Neural crest cell (in vitro differentiated cells): Measurements from ENCODE around the gene GUCY1A2. TPM values are rescaled to one million over a fixed set of nuclear protein-coding genes. Genes with fewer than 3 reads are reported as not detected.

Source experiments
- DNase-seq: peaks from one replicate; pipeline ENCODE4 v3.0.0; 2021; ENCODE audit warnings: low read depth, mixed read lengths, low spot score
- H3K27ac Mint-ChIP-seq: one replicate; pipeline ENCODE4 v1.8.0; 2021; ENCODE audit warnings: mild to moderate bottlenecking, mixed read lengths; ENCODE audit not compliant: unreplicated experiment
- H3K27me3 Mint-ChIP-seq: 2 replicates; pipeline ENCODE4 v1.8.0; 2021; ENCODE audit warnings: low read depth, mild to moderate bottlenecking, mixed read lengths
- H3K36me3 Mint-ChIP-seq: 2 replicates; pipeline ENCODE4 v1.8.0; 2021; ENCODE audit warnings: low read depth, mild to moderate bottlenecking, mixed read lengths
- H3K4me1 Mint-ChIP-seq: 2 replicates; pipeline ENCODE4 v1.8.0; 2021; ENCODE audit warnings: mixed read lengths
- H3K4me3 Mint-ChIP-seq: one replicate; pipeline ENCODE4 v1.8.0; 2021; ENCODE audit warnings: mild to moderate bottlenecking, mixed read lengths
- H3K9me3 Mint-ChIP-seq: 2 replicates; pipeline ENCODE4 v1.8.0; 2021; ENCODE audit warnings: mixed read lengths
- total RNA-seq: library from RNA; stranded (reverse); gene quantifications from 2 replicates; pipeline ENCODE4 v1.2.1, GENCODE V29; 2021
- TF ChIP-seq, protein P1 (sequence below): fragments of 200-600 bp; sonication (generic); conservative IDR thresholded peaks from 2 replicates; pipeline ENCODE4 v1.5.0; 2021; ENCODE audit warnings: antibody characterized with exemption, mild to moderate bottlenecking

GUCY1A2 gene
- total RNA-seq, 1 donor from 2014 or later, result 4.0 TPM

GRCh38 chr11:106818443-106818842 lies 199.8 kb downstream of the GUCY1A2 start:
- no peaks in the 10 kb centered on the region for H3K9me3 Mint-ChIP-seq
- no peaks in the 10 kb centered on the region for H3K27me3 Mint-ChIP-seq
- DNase-seq, result no peak
- TF ChIP-seq, protein P1, sequence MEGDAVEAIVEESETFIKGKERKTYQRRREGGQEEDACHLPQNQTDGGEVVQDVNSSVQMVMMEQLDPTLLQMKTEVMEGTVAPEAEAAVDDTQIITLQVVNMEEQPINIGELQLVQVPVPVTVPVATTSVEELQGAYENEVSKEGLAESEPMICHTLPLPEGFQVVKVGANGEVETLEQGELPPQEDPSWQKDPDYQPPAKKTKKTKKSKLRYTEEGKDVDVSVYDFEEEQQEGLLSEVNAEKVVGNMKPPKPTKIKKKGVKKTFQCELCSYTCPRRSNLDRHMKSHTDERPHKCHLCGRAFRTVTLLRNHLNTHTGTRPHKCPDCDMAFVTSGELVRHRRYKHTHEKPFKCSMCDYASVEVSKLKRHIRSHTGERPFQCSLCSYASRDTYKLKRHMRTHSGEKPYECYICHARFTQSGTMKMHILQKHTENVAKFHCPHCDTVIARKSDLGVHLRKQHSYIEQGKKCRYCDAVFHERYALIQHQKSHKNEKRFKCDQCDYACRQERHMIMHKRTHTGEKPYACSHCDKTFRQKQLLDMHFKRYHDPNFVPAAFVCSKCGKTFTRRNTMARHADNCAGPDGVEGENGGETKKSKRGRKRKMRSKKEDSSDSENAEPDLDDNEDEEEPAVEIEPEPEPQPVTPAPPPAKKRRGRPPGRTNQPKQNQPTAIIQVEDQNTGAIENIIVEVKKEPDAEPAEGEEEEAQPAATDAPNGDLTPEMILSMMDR, result no peak
- H3K4me1 Mint-ChIP-seq, result no peaks in the 10 kb centered on the region
- H3K27ac Mint-ChIP-seq, result no peak overlapping the region
- peaks cover 2% of the 10 kb centered on the region for H3K36me3 Mint-ChIP-seq
- no peak overlapping the region for H3K4me3 Mint-ChIP-seq

GRCh38 chr11:106815209-106815608 lies 203.1 kb downstream of the GUCY1A2 start:
- TF ChIP-seq, protein P1, result no peak
- Mint-ChIP-seq H3K27me3 (no peaks in the 10 kb centered on the region), H3K4me1 (no peaks in the 10 kb centered on the region), H3K4me3 (no peak overlapping the region), H3K36me3 (peaks cover 2% of the 10 kb centered on the region), H3K27ac (no peak overlapping the region), H3K9me3 (no peaks in the 10 kb centered on the region)
- DNase-seq, result no peak

- H3K4me3 Mint-ChIP-seq, result no peak overlapping the region
- TF ChIP-seq, protein P1, result no peak
- peaks cover 2% of the 10 kb centered on the region for H3K36me3 Mint-ChIP-seq
- H3K27me3 Mint-ChIP-seq, result no peaks in the 10 kb centered on the region
- H3K4me1 Mint-ChIP-seq, result no peaks in the 10 kb centered on the region
- no peak overlapping the region for H3K27ac Mint-ChIP-seq
- H3K9me3 Mint-ChIP-seq, result no peaks in the 10 kb centered on the region
- no peak for DNase-seq
These were observed 204.5 kb downstream of the GUCY1A2 start for GRCh38 chr11:106813806-106814205.

DNA sequence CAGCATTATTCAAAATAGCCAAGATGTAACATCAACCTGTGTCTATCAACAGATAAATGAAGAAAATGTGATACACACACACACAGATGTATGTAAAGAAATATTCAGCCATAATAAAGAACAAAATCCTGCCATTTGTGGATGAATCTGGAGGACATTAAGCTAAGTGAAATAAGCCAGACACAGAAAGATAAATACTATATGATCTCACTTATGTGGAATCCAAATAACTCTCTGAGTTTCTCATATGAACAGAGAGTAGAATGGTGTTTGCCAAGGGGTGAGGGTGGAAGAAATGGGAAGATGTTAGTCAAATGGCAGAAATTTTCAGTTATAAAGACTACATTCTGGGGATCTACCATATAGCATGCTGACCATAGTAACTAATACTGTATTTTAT lies 224.2 kb downstream of the GUCY1A2 start:
- DNase-seq, result no peak
- no peaks in the 10 kb centered on the region for H3K4me1 Mint-ChIP-seq
- TF ChIP-seq, protein P1, result no peak
- H3K4me3 Mint-ChIP-seq, result no peak overlapping the region
- no peaks in the 10 kb centered on the region for H3K9me3 Mint-ChIP-seq
- H3K27ac Mint-ChIP-seq, result no peak overlapping the region
- H3K27me3 Mint-ChIP-seq, result no peaks in the 10 kb centered on the region
- H3K36me3 Mint-ChIP-seq, result no peaks in the 10 kb centered on the region

- Mint-ChIP-seq H3K4me1 (no peaks in the 10 kb centered on the region), H3K36me3 (no peaks in the 10 kb centered on the region), H3K4me3 (no peak overlapping the region), H3K27me3 (no peaks in the 10 kb centered on the region), H3K9me3 (peaks cover 8% of the 10 kb centered on the region), H3K27ac (no peak overlapping the region)
- DNase-seq, result no peak
- TF ChIP-seq, protein P1, result no peak
These were observed 228.9 kb downstream of the GUCY1A2 start for GRCh38 chr11:106789406-106789805.

DNA sequence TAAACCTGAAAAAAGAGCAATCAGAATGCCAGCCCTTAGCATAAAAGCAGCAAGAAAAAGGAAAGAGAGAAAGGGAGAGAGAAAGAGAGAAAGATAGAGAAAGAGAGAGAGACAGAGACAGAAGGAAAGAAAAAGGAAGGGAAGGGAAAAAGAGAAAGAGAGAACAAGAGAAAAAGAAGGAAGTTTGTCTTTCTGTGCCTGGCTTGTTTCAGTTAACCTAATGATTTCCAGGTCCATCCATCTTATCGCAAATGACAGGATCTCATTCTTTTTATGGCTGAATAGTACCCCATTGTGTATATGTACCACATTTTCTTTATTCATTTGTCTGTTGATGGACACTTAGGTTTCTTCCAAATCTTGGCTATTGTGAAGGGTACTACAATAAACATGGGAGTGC lies 230.8 kb downstream of the GUCY1A2 start:
- no peaks in the 10 kb centered on the region for H3K4me1 Mint-ChIP-seq
- DNase-seq, result no peak
- H3K36me3 Mint-ChIP-seq, result no peaks in the 10 kb centered on the region
- H3K9me3 Mint-ChIP-seq, result peaks cover 8% of the 10 kb centered on the region
- TF ChIP-seq, protein P1, result no peak
- H3K4me3 Mint-ChIP-seq, result no peak overlapping the region
- H3K27ac Mint-ChIP-seq, result no peak overlapping the region
- no peaks in the 10 kb centered on the region for H3K27me3 Mint-ChIP-seq
